Stimulated activated CD8-positive, alpha-beta memory T cell treated with anti-CD3 and anti-CD28 coated beads, Interleukin-15, amount 100 ng/mL, for 48 hours (primary cell): ENCODE results near the gene JHY.
A peak's percentile ranks its signal among the peaks of the same experiment; 100 is the strongest.

Experiments
- DNase-seq, 2 donors: peaks; one replicate each; pipeline ENCODE4 v3.0.0-alpha.2; 2020; ENCODE audit warnings: low read depth in 2 of 2

JHY gene

DNA sequence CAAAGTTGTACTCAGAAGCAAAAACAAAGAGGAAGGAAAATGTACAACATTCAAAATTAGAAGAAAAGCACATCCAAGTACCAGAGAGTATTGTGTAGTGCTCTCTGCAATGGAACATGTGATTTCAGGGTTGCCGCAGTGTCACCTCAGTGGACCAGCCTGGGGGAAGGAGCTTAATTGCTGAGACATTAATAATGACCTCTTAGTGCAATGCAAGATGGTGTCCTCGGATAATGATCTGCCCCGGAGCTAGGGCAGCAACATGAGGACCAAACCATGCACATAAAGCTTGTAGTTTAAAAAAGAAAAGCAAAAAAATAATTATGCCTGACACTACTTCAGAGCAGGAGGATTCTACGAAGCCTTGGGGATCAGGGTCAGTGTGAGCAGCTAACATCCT is 11.3 kb upstream of the JHY start:
- no peak for DNase-seq

- DNase-seq: no peak
Observed at GRCh38 chr11:122872046-122872445, 10.5 kb upstream of the JHY start.

DNA sequence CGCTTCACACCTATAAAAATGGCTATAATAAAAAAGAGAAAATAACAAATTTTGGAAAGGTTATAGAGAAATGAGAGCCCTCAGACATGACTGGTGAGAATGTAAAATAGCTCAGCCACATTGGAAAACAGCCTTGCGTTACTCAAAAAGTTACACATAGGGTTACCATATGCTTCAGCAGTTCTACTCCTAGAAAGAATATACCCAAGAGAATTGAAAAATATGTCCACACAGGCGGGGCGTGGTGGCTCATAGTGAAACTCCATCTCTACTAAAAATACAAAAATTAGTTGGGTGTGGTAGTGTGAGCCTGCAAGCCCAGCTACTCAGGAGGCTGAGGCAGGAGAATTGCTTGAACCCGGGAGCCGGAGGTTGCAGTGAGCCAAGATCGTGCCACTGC is 7.6 kb upstream of the JHY start:
- DNase-seq: no peak

GRCh38 chr11:122877732-122878131 is 4.8 kb upstream of the JHY start:
- no peak for DNase-seq

GRCh38 chr11:122879785-122880184 is 2.8 kb upstream of the JHY start:
- DNase-seq: no peak

DNA sequence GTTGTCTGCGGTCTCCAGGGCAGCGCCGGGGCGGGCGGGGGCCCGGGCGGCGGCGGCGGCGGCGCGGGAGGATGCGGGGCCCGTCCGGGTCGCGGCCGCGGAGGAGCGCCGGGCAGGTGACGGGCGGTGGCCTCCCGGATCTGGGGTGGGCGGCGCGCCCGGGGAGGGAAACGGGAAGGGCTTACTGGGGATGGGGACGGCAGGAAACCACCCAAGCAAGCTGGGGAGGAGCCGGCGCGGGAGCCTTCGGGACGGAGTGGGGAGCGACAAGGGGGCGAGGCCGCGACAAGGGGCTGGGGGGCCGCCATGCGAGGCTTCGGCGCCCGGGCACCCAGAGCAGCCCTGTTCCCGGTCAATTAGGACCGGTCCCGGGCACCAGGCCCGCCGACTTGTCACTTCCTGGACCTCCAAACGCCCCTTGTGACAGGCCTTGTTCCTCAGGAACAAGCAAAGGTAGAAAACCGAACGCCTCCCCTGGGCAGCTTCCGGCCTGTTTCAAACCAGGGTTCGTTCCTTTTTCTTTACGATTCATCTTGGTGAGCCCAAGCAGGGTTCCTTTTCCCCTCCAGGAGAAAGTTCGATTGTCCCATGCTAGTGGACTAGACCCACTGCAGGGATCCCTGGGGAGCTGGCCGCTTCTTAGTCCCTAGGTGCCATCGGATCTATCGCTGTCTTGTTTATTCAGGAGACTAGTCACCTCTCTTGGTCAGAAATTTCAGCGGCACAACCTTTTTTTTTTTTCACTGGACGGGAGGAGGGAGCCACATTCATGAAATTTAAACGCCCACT is 492 bp downstream of the JHY start:
- DNase-seq: peak; percentile 16 to 30

- DNase-seq: no peak
Observed at GRCh38 chr11:122883646-122883979, 1.1 kb downstream of the JHY start.

DNA sequence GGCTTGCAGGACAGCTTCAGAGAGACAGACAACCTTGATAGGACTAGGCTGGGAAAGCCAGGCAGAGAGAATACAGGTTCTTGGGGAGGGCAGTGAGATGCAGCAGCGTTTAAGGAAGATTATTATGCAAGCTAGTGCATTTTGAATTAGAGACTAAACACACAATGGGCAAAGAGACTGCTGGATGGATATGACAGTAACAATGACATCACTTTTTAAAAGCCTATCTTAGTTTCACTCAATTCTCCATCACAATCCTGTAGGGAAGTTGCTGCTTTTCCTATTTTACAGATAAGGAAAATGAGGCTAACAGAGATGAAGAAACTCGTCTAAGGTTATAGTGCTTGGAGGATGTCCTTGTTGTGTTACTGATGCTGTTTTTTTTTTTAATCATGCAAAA is 5.6 kb downstream of the JHY start:
- DNase-seq: no peak

- DNase-seq: no peak
Observed at GRCh38 chr11:122893131-122893530, 10.6 kb downstream of the JHY start.

- DNase-seq: no peak
Observed at GRCh38 chr11:122895563-122895962, 13.0 kb downstream of the JHY start.

DNA sequence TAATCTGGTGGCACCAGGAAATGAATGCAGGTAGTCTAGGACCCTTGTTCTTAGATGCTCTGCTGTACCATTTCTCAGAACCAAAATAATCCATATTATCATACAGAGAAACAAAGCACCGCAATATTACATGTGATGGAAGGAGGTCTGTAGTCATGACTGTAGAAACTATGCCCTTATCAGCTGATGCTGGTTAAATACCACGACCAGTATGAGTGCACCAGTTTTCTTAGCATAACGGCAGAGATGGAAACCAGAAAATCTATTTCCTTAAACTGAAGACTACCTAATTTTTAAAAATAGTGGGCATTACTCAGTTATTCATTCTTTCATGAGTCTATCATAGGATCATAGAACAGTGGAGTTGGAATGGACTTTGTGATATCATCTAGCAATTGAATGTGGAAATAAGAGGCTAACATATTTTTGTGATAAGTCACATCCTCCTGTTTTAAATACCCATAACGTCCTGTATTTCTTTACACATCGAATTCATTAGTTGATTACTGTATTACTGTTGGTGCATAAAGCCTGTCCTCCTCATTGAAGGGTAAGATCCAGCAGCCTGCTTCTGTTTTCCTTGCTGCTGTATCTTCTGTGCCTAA is 15.1 kb downstream of the JHY start:
- DNase-seq: no peak

GRCh38 chr11:122898799-122899198 is 16.2 kb downstream of the JHY start:
- no peak for DNase-seq

DNA sequence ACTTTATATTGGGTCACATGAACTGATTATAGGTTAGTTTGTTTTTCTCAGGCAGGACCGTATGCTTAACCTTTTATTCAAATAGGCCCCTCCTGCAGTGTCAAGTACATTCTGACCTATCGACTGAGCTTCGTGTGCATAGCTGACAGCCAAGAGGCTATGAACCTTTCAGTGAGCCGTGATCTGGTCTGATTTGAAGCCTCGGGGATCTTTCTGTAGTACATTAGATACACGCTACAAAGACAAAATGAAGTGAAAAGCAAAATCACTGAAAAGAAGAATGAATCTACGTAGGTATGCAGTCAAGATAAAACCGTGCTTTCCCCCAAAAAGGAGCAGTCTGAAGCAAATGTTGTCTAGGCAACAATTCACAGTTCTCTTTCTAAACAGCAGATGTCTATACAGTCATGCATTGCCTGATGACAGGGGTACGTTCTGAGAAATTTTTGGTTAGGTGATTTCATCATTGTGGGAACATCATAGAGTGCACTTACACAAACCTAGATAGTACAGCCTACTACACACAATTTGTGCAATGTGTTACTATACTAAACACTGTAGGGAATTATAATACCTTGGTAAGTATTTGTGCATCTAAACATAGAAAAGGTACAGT is 18.1 kb downstream of the JHY start:
- no peak for DNase-seq

DNA sequence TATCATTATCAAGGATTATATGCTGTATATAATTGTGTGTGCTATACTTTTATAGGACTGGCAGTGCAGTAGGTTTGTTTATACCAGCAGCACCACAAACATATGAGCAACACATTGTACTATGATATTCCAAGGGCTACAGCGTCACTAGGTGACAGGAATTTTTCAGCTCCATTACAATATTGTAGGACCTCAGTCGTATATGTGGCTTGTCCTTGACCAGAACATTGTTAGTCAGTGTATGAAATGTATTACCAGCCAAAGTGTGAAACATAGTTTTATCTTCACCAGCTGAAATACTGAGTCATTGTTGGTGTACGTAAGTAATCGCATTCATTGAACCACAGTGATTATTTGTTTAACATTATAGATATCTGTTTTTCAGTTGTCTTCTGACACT is 20.4 kb downstream of the JHY start:
- DNase-seq: no peak

DNA sequence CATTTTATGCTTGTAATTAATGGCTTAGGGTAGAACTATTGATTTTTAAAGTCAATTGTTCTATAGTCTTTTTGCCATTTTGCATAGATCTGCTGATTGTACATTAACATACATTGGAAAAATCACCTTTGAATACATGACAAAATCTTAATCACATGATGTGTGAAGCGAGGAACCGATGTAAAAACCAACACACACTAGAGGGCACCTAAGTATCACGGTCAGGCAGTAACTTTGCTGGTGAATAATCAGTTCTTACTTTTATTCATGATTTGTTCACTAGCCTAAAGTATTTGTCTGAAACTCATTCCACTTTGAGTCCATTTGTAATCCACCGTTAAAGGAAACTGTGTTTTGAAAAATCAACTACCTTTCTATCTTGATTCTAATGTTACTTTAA is 28.2 kb downstream of the JHY start:
- DNase-seq: no peak

- DNase-seq: no peak
Observed at GRCh38 chr11:122917311-122917710, 34.8 kb downstream of the JHY start.

- no peak for DNase-seq
Observed at GRCh38 chr11:122918734-122919133, 36.2 kb downstream of the JHY start.

DNA sequence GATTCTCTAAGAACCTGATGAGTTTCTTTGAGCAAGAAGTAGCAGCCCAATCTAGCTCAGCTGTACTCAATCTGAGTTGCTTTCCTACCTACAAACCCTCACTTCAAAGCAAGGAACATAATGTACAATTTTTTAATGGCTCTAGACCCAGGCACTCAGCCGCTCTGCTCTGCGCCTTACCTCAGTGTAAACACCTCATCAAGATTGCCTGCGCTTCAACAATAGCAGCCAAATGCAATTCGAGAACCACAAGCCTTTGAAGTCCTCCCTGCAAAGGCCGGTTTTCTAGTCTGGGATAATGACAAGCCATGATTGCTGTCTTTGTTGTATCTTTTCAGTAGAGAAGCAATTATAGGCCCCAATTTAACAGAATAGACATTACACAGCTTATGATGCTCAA is 38.0 kb downstream of the JHY start:
- no peak for DNase-seq

- no peak for DNase-seq
Observed at GRCh38 chr11:122922893-122923292, 40.3 kb downstream of the JHY start.

DNA sequence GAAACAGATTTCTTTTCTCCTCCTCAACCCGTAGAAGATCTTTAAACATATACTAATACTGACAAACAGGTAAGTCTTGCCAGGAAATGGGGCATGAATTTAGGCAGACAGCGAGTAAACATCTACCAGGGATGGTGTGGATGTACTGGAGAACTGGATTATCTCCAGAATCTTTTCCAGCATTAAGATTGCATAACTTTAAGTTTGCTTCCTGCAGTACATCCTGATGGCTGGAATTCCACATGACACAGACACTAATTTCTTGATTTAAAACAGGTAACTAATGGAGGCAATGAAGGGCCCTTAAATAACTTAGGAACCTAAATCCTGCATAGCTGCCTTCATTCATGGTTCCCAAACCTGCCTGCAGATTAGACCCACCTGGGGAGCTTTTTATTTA is 40.7 kb downstream of the JHY start:
- DNase-seq: no peak

DNA sequence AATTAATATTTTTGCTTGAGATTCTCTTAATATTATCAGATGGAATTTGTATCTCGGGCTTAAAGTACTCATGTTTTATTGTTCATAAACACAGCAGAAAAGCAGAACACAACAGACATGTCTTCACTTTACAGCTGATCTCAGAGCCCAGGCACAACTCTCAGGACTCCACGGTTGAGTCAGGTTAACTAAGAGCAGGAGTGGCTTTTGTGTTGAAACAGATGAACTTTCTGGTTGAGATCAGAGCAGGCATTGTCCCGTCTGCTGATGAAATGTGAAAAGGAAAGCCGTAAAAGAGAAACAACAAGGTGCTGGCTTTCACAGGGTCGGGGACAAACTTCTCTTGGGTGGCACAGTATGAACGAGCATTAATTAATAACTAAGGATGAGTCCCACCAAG is 49.0 kb downstream of the JHY start:
- no peak for DNase-seq

DNA sequence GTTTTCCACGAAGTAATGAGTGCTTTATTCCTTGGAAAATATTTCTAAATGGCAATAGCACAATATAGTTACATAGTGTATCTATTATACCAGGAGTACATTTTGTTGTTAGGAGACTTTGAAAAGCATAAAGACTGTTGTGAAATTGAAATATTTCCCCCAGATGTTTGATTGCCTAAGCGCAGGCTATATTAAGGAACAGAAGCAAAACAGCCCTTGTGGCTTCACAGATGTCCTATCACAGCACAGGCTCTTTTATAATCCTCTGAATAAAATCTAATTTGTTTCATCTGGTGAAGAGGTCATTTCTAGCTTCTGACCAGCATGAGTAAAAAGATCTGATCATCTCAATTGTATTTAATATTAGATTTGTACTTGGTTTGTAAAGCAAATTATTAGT is 50.9 kb downstream of the JHY start:
- DNase-seq: no peak

GRCh38 chr11:122937983-122938382 is 55.4 kb downstream of the JHY start:
- no peak for DNase-seq
